Measurements from ENCODE around the gene SUPT3H.
"Not testable (repeated sequence)": the region's sequence is repeated elsewhere in the genome, so short reads cannot be mapped to it uniquely, and the experiment has no call there.

The SUPT3H gene

GRCh38 chr6:45169815-45170214 lies 207.9 kb downstream of the SUPT3H start:
- H3K27ac ChIP-seq (ENCODE audit: insufficient read depth, low read depth, low read length, poor library complexity, severe bottlenecking) = no peak overlapping the region
- no peaks in the 10 kb centered on the region for H3K4me1 ChIP-seq (ENCODE audit: control insufficient read depth, insufficient read depth, low read length)
- H3K36me3 ChIP-seq (ENCODE audit: control insufficient read depth, insufficient read depth, low read length) = no peaks in the 10 kb centered on the region
- WGBS, 2 experiments = 80 to 100% methylated on average over 1 of the region's 2 CpGs
- H3K4me3 ChIP-seq (ENCODE audit: insufficient read depth, low read depth, low read length) = no peak overlapping the region
- H3K27me3 ChIP-seq (ENCODE audit: control insufficient read depth, insufficient read depth, low read length, poor library complexity, severe bottlenecking) = no peaks in the 10 kb centered on the region
- no peaks in the 10 kb centered on the region for H3K9me3 ChIP-seq (ENCODE audit: control insufficient read depth, low read length)

GRCh38 chr6:45163952-45164766 lies 213.6 kb downstream of the SUPT3H start:
- WGBS, 2 experiments = 83 to 91% methylated on average over 3 of the region's 3 CpGs
- Histone ChIP-seq H3K4me3 (ENCODE audit: insufficient read depth, low read depth, low read length) (no peak overlapping the region), H3K9me3 (ENCODE audit: control insufficient read depth, low read length) (no peaks in the 10 kb centered on the region), H3K27ac (ENCODE audit: insufficient read depth, low read depth, low read length, poor library complexity, severe bottlenecking) (no peak overlapping the region), H3K36me3 (ENCODE audit: control insufficient read depth, insufficient read depth, low read length) (no peaks in the 10 kb centered on the region), H3K27me3 (ENCODE audit: control insufficient read depth, insufficient read depth, low read length, poor library complexity, severe bottlenecking) (no peaks in the 10 kb centered on the region), H3K4me1 (ENCODE audit: control insufficient read depth, insufficient read depth, low read length) (no peaks in the 10 kb centered on the region)

DNA sequence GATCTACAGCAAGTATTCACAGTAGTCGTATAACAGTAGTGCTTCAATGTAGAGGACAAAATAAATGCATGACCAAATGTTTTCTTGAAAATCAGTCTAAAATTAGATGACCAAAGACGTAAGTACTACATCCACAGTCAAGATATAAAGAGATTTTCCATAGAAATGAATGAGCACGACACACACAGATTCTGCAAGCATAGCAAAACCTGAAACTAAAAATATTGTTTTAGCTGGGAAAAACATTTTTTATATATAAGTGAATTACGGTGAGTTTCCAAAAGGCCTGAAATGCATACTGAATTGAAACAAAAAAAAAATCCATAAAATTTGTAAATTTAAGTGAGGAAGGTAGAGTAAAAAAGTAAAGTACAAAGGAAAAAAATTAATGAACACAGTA lies 217.4 kb downstream of the SUPT3H start:
- Histone ChIP-seq H3K36me3 (ENCODE audit: control insufficient read depth, insufficient read depth, low read length) (no peaks in the 10 kb centered on the region), H3K4me1 (ENCODE audit: control insufficient read depth, insufficient read depth, low read length) (no peaks in the 10 kb centered on the region), H3K27me3 (ENCODE audit: control insufficient read depth, insufficient read depth, low read length, poor library complexity, severe bottlenecking) (no peaks in the 10 kb centered on the region), H3K9me3 (ENCODE audit: control insufficient read depth, low read length) (no peaks in the 10 kb centered on the region), H3K4me3 (ENCODE audit: insufficient read depth, low read depth, low read length) (no peak overlapping the region), H3K27ac (ENCODE audit: insufficient read depth, low read depth, low read length, poor library complexity, severe bottlenecking) (no peak overlapping the region)
- 92 to 100% methylated on average over 1 to 3 of the region's 4 CpGs for WGBS, 2 experiments

GRCh38 chr6:45156075-45156474 lies 221.7 kb downstream of the SUPT3H start:
- no peaks in the 10 kb centered on the region for H3K4me1 ChIP-seq (ENCODE audit: control insufficient read depth, insufficient read depth, low read length)
- no peaks in the 10 kb centered on the region for H3K36me3 ChIP-seq (ENCODE audit: control insufficient read depth, insufficient read depth, low read length)
- 91 to 97% methylated on average over 2 of the region's 2 CpGs for WGBS, 2 experiments
- no peak overlapping the region for H3K4me3 ChIP-seq (ENCODE audit: insufficient read depth, low read depth, low read length)
- H3K27me3 ChIP-seq (ENCODE audit: control insufficient read depth, insufficient read depth, low read length, poor library complexity, severe bottlenecking) = no peaks in the 10 kb centered on the region
- no peaks in the 10 kb centered on the region for H3K9me3 ChIP-seq (ENCODE audit: control insufficient read depth, low read length)
- H3K27ac ChIP-seq (ENCODE audit: insufficient read depth, low read depth, low read length, poor library complexity, severe bottlenecking) = no peak overlapping the region

DNA sequence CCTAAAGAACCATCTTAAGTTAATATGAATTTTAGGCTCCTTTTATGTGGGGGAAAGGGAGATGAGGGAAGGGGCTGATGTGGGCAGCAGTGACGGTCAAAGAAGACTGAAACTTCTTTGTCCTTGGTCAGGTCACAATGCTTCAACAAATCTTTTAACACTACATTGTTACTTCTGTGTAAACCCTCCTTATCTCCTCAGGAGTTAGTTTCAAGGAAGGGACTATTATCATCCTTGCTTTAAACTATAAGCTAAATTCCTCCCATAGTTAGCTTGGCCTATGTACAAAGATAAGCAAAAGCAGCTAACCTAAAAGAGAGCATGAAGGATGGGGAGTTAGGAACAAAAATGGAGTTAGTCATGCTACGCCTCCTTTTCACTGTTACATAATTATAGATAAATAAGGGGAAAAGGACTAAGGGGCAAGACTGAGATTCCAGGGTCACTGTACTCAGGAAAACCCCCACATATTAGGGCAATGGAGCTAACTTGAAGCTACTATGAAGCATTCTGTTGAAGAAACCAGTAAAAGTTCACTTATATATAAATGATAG lies 222.3 kb downstream of the SUPT3H start:
- WGBS, 2 experiments = 43 to 64% methylated on average over 1 of the region's 2 CpGs
- no peaks in the 10 kb centered on the region for H3K27me3 ChIP-seq (ENCODE audit: control insufficient read depth, insufficient read depth, low read length, poor library complexity, severe bottlenecking)
- H3K9me3 ChIP-seq (ENCODE audit: control insufficient read depth, low read length) = no peaks in the 10 kb centered on the region
- H3K36me3 ChIP-seq (ENCODE audit: control insufficient read depth, insufficient read depth, low read length) = no peaks in the 10 kb centered on the region
- no peak overlapping the region for H3K4me3 ChIP-seq (ENCODE audit: insufficient read depth, low read depth, low read length)
- no peaks in the 10 kb centered on the region for H3K4me1 ChIP-seq (ENCODE audit: control insufficient read depth, insufficient read depth, low read length)
- H3K27ac ChIP-seq (ENCODE audit: insufficient read depth, low read depth, low read length, poor library complexity, severe bottlenecking) = no peak overlapping the region

DNA sequence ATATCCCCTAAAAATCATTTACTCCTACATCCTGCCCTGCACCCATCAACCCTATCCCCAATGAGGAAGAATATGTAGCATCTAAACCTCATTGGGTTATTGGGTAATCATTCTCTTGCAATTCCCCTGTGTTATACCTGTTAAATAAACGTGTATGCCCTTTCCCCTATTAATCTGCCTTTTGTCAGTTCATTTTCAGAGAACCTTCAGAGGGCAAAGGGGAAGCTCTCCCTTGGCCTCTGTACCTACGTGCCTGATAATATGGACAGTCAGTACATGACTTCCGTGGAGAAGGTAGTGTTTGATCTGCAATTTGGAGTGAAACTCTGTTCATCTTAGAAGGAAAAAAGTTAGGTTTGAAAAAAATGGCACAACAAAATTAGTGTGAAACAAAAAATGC lies 223.1 kb downstream of the SUPT3H start:
- Histone ChIP-seq H3K9me3 (ENCODE audit: control insufficient read depth, low read length) (no peaks in the 10 kb centered on the region), H3K4me3 (ENCODE audit: insufficient read depth, low read depth, low read length) (no peak overlapping the region), H3K4me1 (ENCODE audit: control insufficient read depth, insufficient read depth, low read length) (no peaks in the 10 kb centered on the region), H3K27me3 (ENCODE audit: control insufficient read depth, insufficient read depth, low read length, poor library complexity, severe bottlenecking) (no peaks in the 10 kb centered on the region), H3K36me3 (ENCODE audit: control insufficient read depth, insufficient read depth, low read length) (no peaks in the 10 kb centered on the region), H3K27ac (ENCODE audit: insufficient read depth, low read depth, low read length, poor library complexity, severe bottlenecking) (no peak overlapping the region)
- WGBS, 2 experiments = 90 to 93% methylated on average over 3 of the region's 3 CpGs

DNA sequence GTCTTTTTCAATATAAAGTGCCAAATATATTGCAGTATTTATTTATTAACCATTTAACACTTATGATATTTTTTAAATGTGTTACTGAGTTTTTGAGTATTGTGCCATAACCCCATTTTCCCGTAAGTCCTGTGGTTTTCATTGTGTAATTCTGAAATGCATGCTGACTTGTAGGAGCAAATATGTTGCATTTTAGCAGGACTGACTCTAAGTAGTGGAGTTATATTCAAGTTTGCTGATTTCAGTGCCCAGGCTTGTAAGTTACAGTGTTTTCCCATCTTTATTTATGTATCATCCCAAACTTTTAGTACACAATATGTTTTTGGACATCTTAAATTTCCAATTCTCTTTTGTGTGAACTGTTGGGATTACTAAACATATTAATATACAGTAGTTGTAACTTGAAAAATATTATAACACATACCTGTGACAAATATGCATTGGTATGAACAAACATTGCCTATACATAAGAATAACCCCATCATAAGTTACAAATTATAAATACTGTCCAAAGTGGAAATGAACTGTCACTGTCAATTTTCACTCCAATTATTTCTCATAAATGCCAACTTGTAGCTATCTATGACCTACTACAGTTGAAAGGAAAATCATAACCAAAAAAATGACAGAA lies 228.9 kb downstream of the SUPT3H start:
- Histone ChIP-seq H3K9me3 (ENCODE audit: control insufficient read depth, low read length) (no peaks in the 10 kb centered on the region), H3K27ac (ENCODE audit: insufficient read depth, low read depth, low read length, poor library complexity, severe bottlenecking) (no peak overlapping the region), H3K4me1 (ENCODE audit: control insufficient read depth, insufficient read depth, low read length) (no peaks in the 10 kb centered on the region), H3K27me3 (ENCODE audit: control insufficient read depth, insufficient read depth, low read length, poor library complexity, severe bottlenecking) (no peaks in the 10 kb centered on the region), H3K4me3 (ENCODE audit: insufficient read depth, low read depth, low read length) (no peak overlapping the region), H3K36me3 (ENCODE audit: control insufficient read depth, insufficient read depth, low read length) (no peaks in the 10 kb centered on the region)
- 88 to 100% methylated on average over 1 of the region's 1 CpG for WGBS, 2 experiments

DNA sequence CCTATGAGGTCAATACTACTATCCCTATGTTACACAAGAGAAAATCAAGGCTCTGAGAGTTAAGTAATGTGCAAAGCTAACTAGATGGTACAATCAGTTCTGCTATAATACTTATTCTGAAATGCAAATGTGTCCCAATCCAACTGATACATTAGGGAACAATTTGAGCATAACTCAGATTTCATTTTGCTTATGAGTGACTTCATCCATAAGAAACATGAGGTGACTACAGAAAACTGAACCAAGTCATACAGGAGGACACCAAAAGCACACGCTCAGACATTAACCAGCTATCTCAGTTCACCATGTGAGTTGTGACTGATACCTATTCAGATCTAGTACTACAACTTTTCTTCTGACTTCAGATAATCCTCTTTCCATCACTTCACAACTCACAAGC lies 229.5 kb downstream of the SUPT3H start:
- H3K4me1 ChIP-seq (ENCODE audit: control insufficient read depth, insufficient read depth, low read length) = no peaks in the 10 kb centered on the region
- no peaks in the 10 kb centered on the region for H3K9me3 ChIP-seq (ENCODE audit: control insufficient read depth, low read length)
- 93 to 97% methylated on average over 1 of the region's 1 CpG for WGBS, 2 experiments
- no peak overlapping the region for H3K27ac ChIP-seq (ENCODE audit: insufficient read depth, low read depth, low read length, poor library complexity, severe bottlenecking)
- H3K27me3 ChIP-seq (ENCODE audit: control insufficient read depth, insufficient read depth, low read length, poor library complexity, severe bottlenecking) = no peaks in the 10 kb centered on the region
- H3K4me3 ChIP-seq (ENCODE audit: insufficient read depth, low read depth, low read length) = no peak overlapping the region
- H3K36me3 ChIP-seq (ENCODE audit: control insufficient read depth, insufficient read depth, low read length) = no peaks in the 10 kb centered on the region

DNA sequence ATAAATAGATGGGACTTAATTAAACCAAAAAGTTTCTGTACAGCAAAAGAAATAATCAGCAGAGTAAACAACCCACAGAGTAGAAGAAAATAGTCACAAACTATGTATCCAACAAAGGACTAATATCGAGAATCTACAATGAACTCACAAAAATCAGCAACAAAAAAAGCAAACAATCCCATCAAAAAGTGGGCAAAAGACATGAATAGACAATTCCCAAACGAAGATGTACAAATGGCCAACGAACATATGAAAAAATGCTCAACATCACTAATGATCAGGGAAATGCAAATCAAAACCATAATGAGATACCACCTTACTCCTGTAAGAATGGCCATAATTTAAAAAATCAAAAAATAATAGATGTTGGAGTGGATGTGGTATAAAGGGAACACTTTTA lies 232.1 kb downstream of the SUPT3H start:
- not testable (repeated sequence) for H3K4me1 ChIP-seq (ENCODE audit: control insufficient read depth, insufficient read depth, low read length); H3K27ac ChIP-seq (ENCODE audit: insufficient read depth, low read depth, low read length, poor library complexity, severe bottlenecking); H3K36me3 ChIP-seq (ENCODE audit: control insufficient read depth, insufficient read depth, low read length); H3K4me3 ChIP-seq (ENCODE audit: insufficient read depth, low read depth, low read length); H3K9me3 ChIP-seq (ENCODE audit: control insufficient read depth, low read length); H3K27me3 ChIP-seq (ENCODE audit: control insufficient read depth, insufficient read depth, low read length, poor library complexity, severe bottlenecking)
- 92 to 94% methylated on average over 3 of the region's 3 CpGs for WGBS, 2 experiments

GRCh38 chr6:45138765-45139164 lies 239.0 kb downstream of the SUPT3H start:
- no peaks in the 10 kb centered on the region for H3K4me1 ChIP-seq (ENCODE audit: control insufficient read depth, insufficient read depth, low read length)
- H3K36me3 ChIP-seq (ENCODE audit: control insufficient read depth, insufficient read depth, low read length) = no peaks in the 10 kb centered on the region
- no peak overlapping the region for H3K4me3 ChIP-seq (ENCODE audit: insufficient read depth, low read depth, low read length)
- no peak overlapping the region for H3K27ac ChIP-seq (ENCODE audit: insufficient read depth, low read depth, low read length, poor library complexity, severe bottlenecking)
- no peaks in the 10 kb centered on the region for H3K27me3 ChIP-seq (ENCODE audit: control insufficient read depth, insufficient read depth, low read length, poor library complexity, severe bottlenecking)
- H3K9me3 ChIP-seq (ENCODE audit: control insufficient read depth, low read length) = no peaks in the 10 kb centered on the region
